HCT116 (cell line): ENCODE data around the gene MUC21. TPM values are rescaled to one million over a fixed set of nuclear protein-coding genes. Genes with fewer than 3 reads are reported as not detected.

Experiments used
- ATAC-seq: fragments of 200-7000 bp; cut with Tn5 transposase; 2 replicates; pipeline ENCODE4 v1.9.1; 2020; ENCODE audit warnings: mild to moderate bottlenecking, moderate library complexity
- BruUV-seq: library from RNA; stranded (reverse); fragments of 400-500 nt; replicated peaks from 2 replicates; lab custom pipeline; 2021; lab: Mats Ljungman, UMichigan
- CTCF ChIA-PET: fragments of 300-600 bp; sonication (Branson Sonifier 250); formaldehyde crosslinking; loops from one replicate; lab custom pipeline; 2021; ENCODE audit warnings: antibody characterized with exemption; lab: Charles Lee
- POLR2A ChIA-PET: fragments of 300-600, 350-600 bp; sonication (Branson Sonifier 250); formaldehyde crosslinking; loops from one replicate; lab custom pipeline; 2021; ENCODE audit warnings: antibody characterized with exemption; lab: Charles Lee
- RAD21 ChIA-PET, 2 experiments: fragments of 300-600 bp; sonication (Branson Sonifier 250); formaldehyde crosslinking; loops; one replicate each; lab custom pipeline; 2023; ENCODE audit warnings: low total read pairs in 2 of 2; ENCODE audit not compliant: uncharacterized antibody in 2 of 2, unreplicated experiment in 2 of 2, low non-redundant PET in 1 of 2; lab: Charles Lee
- DNase-seq: peaks from one replicate; pipeline ENCODE4 v3.0.0-alpha.2; 2010; ENCODE audit warnings: low read depth, low spot score
- H2AFZ ChIP-seq: fragments of 200-600 bp; shearing (Covaris generic), sonication (generic); 2 replicates; pipeline ENCODE4 v1.6.1; 2017; ENCODE audit warnings: low read depth, mixed run types, mixed read lengths, antibody characterized with exemption, low read length; ENCODE audit not compliant: poor library complexity, severe bottlenecking
- H3K27ac ChIP-seq: 2 replicates; pipeline ENCODE4 v1.5.1; 2012; ENCODE audit warnings: low read depth, low read length
- H3K27me3 ChIP-seq: fragments of 200-600 bp; sonication (generic); 2 replicates; pipeline ENCODE4 v1.6.1; 2016; ENCODE audit warnings: mixed run types, low read length, mixed read lengths; ENCODE audit not compliant: insufficient read depth
- H3K36me3 ChIP-seq, 2 experiments: fragments of 200-500 bp in 1 of 2; fragments of 200-600 bp in 1 of 2; sonication (Bioruptor generic) in 1 of 2; sonication (generic) in 1 of 2; 2 replicates each; pipeline versions ENCODE4 v1.5.1 to v1.6.1; 2014 to 2016; ENCODE audit warnings: low read length in 2 of 2, inconsistent platforms in 1 of 2, mixed read lengths in 1 of 2, mixed run types in 1 of 2; ENCODE audit not compliant: insufficient read depth in 2 of 2, control insufficient read depth in 1 of 2
- H3K4me1 ChIP-seq, 2 experiments: fragments of 200-600 bp in 1 of 2; sonication (generic) in 1 of 2; 2 replicates each; pipeline versions ENCODE4 v1.5.1 to v1.6.1; 2012 to 2017; ENCODE audit warnings: low read length in 2 of 2, inconsistent platforms in 1 of 2, mild to moderate bottlenecking in 1 of 2, mixed read lengths in 1 of 2, mixed run types in 1 of 2, moderate library complexity in 1 of 2; ENCODE audit not compliant: insufficient read depth in 2 of 2, control insufficient read depth in 1 of 2
- H3K4me2 ChIP-seq: fragments of 200-600 bp; sonication (generic); 2 replicates; pipeline ENCODE4 v1.6.1; 2017; ENCODE audit warnings: mixed run types, low read length, mixed read lengths
- H3K4me3 ChIP-seq, 2 experiments: fragments of 200-600 bp in 1 of 2; sonication (generic) in 1 of 2; replicated peaks in 1 of 2; 2 replicates each; pipeline ENCODE4 v1.5.1; 2011 to 2016; ENCODE audit warnings: low read length in 2 of 2, control low read depth in 1 of 2, low read depth in 1 of 2, mild to moderate bottlenecking in 1 of 2, mixed read lengths in 1 of 2, mixed run types in 1 of 2
- H3K79me2 ChIP-seq: fragments of 200-600 bp; sonication (generic); 2 replicates; pipeline ENCODE4 v1.6.1; 2017; ENCODE audit warnings: mild to moderate bottlenecking, mixed run types, low read length, moderate library complexity, mixed read lengths; ENCODE audit not compliant: insufficient read depth
- H3K9ac ChIP-seq: fragments of 200-600 bp; sonication (generic); 2 replicates; pipeline ENCODE4 v1.6.1; 2016; ENCODE audit warnings: low read length, mixed read lengths
- H3K9me2 ChIP-seq: fragments of 200-600 bp; sonication (generic), shearing (Covaris generic); 2 replicates; pipeline ENCODE4 v1.6.1; 2017; ENCODE audit warnings: mixed run types, mild to moderate bottlenecking, moderate library complexity; ENCODE audit not compliant: insufficient read depth
- H3K9me3 ChIP-seq, 2 experiments: fragments of 200-500 bp in 1 of 2; fragments of 200-600 bp in 1 of 2; sonication (Bioruptor generic) in 1 of 2; sonication (generic) in 1 of 2; 2 replicates each; pipeline ENCODE4 v1.6.1; 2014 to 2017; ENCODE audit warnings: low read length in 2 of 2, mixed read lengths in 2 of 2, inconsistent platforms in 1 of 2, low read depth in 1 of 2, mild to moderate bottlenecking in 1 of 2, mixed run types in 1 of 2, moderate library complexity in 1 of 2; ENCODE audit not compliant: control insufficient read depth in 1 of 2, insufficient read depth in 1 of 2
- H4K20me1 ChIP-seq: fragments of 200-600 bp; sonication (generic), shearing (Covaris generic); 2 replicates; pipeline ENCODE4 v1.6.1; 2017; ENCODE audit warnings: mixed run types, mild to moderate bottlenecking, moderate library complexity; ENCODE audit not compliant: insufficient read depth
- ATF3 ChIP-seq: IDR thresholded peaks from 2 replicates; pipeline ENCODE4 v1.6.1; 2012
- CBX3 ChIP-seq: IDR thresholded peaks from 2 replicates; pipeline ENCODE4 v1.6.1; 2012; ENCODE audit warnings: low read depth
- CEBPB ChIP-seq: IDR thresholded peaks from 2 replicates; pipeline ENCODE4 v1.6.1; 2012; ENCODE audit warnings: low read depth
- EGR1 ChIP-seq: IDR thresholded peaks from 2 replicates; pipeline ENCODE4 v1.6.1; 2012; ENCODE audit warnings: low read depth
- FOSL1 ChIP-seq: IDR thresholded peaks from 2 replicates; pipeline ENCODE4 v1.6.1; 2012; ENCODE audit warnings: low read depth
- JUND ChIP-seq: IDR thresholded peaks from 2 replicates; pipeline ENCODE4 v1.6.1; 2012
- MAX ChIP-seq: IDR thresholded peaks from 2 replicates; pipeline ENCODE4 v1.6.1; 2012
- RAD21 ChIP-seq: IDR thresholded peaks from 2 replicates; pipeline ENCODE4 v1.6.1; 2012; ENCODE audit warnings: low read depth, mild to moderate bottlenecking
- REST ChIP-seq: IDR thresholded peaks from 2 replicates; pipeline ENCODE4 v1.6.1; 2012; ENCODE audit warnings: low read depth
- SIN3A ChIP-seq: IDR thresholded peaks from 2 replicates; pipeline ENCODE4 v1.6.1; 2012; ENCODE audit warnings: low read depth
- SP1 ChIP-seq: IDR thresholded peaks from 2 replicates; pipeline ENCODE4 v1.6.1; 2012; ENCODE audit warnings: low read depth
- ZNF274 ChIP-seq: fragments of 200-500 bp; sonication (Bioruptor generic); IDR thresholded peaks from 2 replicates; pipeline ENCODE4 v1.6.1; 2014; ENCODE audit warnings: mild to moderate bottlenecking, low read depth, low read length, inconsistent platforms
- intact Hi-C: fragments of 100-400 bp; cut with micrococcal nuclease; formaldehyde crosslinking; loops from 2 replicates; pipeline ENCODE4 v1.10.0; 2022
- total RNA-seq: library from RNA; stranded (reverse); gene quantifications from one replicate; pipeline ENCODE4 v1.2.1, GENCODE V29; 2021; ENCODE audit not compliant: unreplicated experiment
- TF ChIP-seq, protein P1 (sequence below), 3 experiments: fragments of 200-600 bp in 1 of 3; sonication (generic) in 1 of 3; IDR thresholded peaks in 2 of 3; conservative IDR thresholded peaks in 1 of 3; 2 replicates each; pipeline ENCODE4 v1.5.1; 2012 to 2017; ENCODE audit warnings: low read depth in 2 of 3, low read length in 2 of 3, antibody characterized with exemption in 1 of 3, borderline replicate concordance in 1 of 3, control low read depth in 1 of 3, mild to moderate bottlenecking in 1 of 3, mixed read lengths in 1 of 3, mixed run types in 1 of 3, moderate library complexity in 1 of 3; ENCODE audit not compliant: insufficient read depth in 1 of 3

Gene MUC21
- total RNA-seq, 1 experiment from 2014 or later = not detected

- H3K36me3 ChIP-seq = no peaks in the 10 kb centered on the region
- DNase-seq = no peak
- no peaks in the 10 kb centered on the region for H3K79me2 ChIP-seq
- RAD21 ChIA-PET = no interaction called here
- no peaks in the 10 kb centered on the region for H4K20me1 ChIP-seq
- H3K4me3 ChIP-seq = no peak overlapping the region
- no peaks in the 10 kb centered on the region for H3K27me3 ChIP-seq
- H3K4me1 ChIP-seq = no peaks in the 10 kb centered on the region
- BruUV-seq = no TSS peak
- H3K9ac ChIP-seq = no peak overlapping the region
- CTCF ChIA-PET = no interaction called here
- no peak overlapping the region for H3K4me2 ChIP-seq
- no peak overlapping the region for H3K27ac ChIP-seq
- intact Hi-C loops = no loop called here
- POLR2A ChIA-PET = no interaction called here
- no peak for ATAC-seq
- no peak overlapping the region for H2AFZ ChIP-seq
- TF ChIP-seq EGR1 = no peak
- no peak for TF ChIP-seq MAX
- TF ChIP-seq, protein P1, sequence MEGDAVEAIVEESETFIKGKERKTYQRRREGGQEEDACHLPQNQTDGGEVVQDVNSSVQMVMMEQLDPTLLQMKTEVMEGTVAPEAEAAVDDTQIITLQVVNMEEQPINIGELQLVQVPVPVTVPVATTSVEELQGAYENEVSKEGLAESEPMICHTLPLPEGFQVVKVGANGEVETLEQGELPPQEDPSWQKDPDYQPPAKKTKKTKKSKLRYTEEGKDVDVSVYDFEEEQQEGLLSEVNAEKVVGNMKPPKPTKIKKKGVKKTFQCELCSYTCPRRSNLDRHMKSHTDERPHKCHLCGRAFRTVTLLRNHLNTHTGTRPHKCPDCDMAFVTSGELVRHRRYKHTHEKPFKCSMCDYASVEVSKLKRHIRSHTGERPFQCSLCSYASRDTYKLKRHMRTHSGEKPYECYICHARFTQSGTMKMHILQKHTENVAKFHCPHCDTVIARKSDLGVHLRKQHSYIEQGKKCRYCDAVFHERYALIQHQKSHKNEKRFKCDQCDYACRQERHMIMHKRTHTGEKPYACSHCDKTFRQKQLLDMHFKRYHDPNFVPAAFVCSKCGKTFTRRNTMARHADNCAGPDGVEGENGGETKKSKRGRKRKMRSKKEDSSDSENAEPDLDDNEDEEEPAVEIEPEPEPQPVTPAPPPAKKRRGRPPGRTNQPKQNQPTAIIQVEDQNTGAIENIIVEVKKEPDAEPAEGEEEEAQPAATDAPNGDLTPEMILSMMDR (IDR thresholded peaks at IDR 0.05 in 2 of 3, conservative IDR thresholded peaks at IDR 0.05 in 1 of 3; ENCODE audit: borderline replicate concordance in 1 of 3, insufficient read depth in 1 of 3, low read depth in 2 of 3, low read length in 2 of 3) = no peak
- no peak for TF ChIP-seq CEBPB
- TF ChIP-seq SP1 = no peak
- no peak for TF ChIP-seq ATF3
- TF ChIP-seq REST = no peak
- no peak for TF ChIP-seq JUND
- no peak for TF ChIP-seq SIN3A
- TF ChIP-seq CBX3 = no peak
- TF ChIP-seq FOSL1 = no peak
- no peak for TF ChIP-seq ZNF274
- no peak for TF ChIP-seq RAD21
- H3K9me3 ChIP-seq = no peaks in the 10 kb centered on the region
- no peaks in the 10 kb centered on the region for H3K9me2 ChIP-seq
Measured at GRCh38 chr6:30974490-30975252, 8.8 kb upstream of the MUC21 start.
